BJ (cell line): ENCODE measurements around the gene C10orf71. TPM values are rescaled to one million over a fixed set of nuclear protein-coding genes. Genes with fewer than 3 reads are reported as not detected.

ENCODE experiments used
- CTCF ChIA-PET: fragments of 350-600 bp; formaldehyde crosslinking; extraction: SDS; loops from one replicate; lab custom pipeline; 2021; ENCODE audit warnings: antibody characterized with exemption, inconsistent platforms; lab: Yijun Ruan, JAX
- POLR2A ChIA-PET: fragments of 300-600 bp; sonication (Branson Sonifier 250); formaldehyde crosslinking; extraction: SDS; loops from one replicate; lab custom pipeline; 2021; ENCODE audit warnings: antibody characterized with exemption; lab: Charles Lee
- DNase-seq: peaks from one replicate; pipeline ENCODE4 v3.0.0-alpha.2; 2011; ENCODE audit warnings: low read depth
- H3K27me3 ChIP-seq: 2 replicates; pipeline ENCODE4 v1.6.0; 2011; ENCODE audit warnings: low read length; ENCODE audit not compliant: control insufficient read depth, insufficient read depth
- H3K36me3 ChIP-seq: 2 replicates; pipeline ENCODE4 v1.5.1; 2011; ENCODE audit warnings: low read length; ENCODE audit not compliant: control insufficient read depth, insufficient read depth
- H3K4me3 ChIP-seq: 2 replicates; pipeline ENCODE4 v1.5.1; 2011; ENCODE audit warnings: low read depth, mild to moderate bottlenecking, control low read depth, low read length
- polyA plus RNA-seq: library from polyadenylated mRNA; depleted of rRNA; stranded (reverse); fragments of >200 nt; gene quantifications from 2 replicates; pipeline ENCODE4 v1.2.3, GENCODE V29; 2011
- TF ChIP-seq, protein P1 (sequence below): IDR thresholded peaks from 2 replicates; pipeline ENCODE4 v1.5.1; 2011; ENCODE audit warnings: low read depth, mild to moderate bottlenecking, control low read depth, inconsistent platforms, low read length, moderate library complexity; ENCODE audit not compliant: insufficient read depth

C10orf71 gene
- polyA plus RNA-seq, 1 experiment = not detected

DNA sequence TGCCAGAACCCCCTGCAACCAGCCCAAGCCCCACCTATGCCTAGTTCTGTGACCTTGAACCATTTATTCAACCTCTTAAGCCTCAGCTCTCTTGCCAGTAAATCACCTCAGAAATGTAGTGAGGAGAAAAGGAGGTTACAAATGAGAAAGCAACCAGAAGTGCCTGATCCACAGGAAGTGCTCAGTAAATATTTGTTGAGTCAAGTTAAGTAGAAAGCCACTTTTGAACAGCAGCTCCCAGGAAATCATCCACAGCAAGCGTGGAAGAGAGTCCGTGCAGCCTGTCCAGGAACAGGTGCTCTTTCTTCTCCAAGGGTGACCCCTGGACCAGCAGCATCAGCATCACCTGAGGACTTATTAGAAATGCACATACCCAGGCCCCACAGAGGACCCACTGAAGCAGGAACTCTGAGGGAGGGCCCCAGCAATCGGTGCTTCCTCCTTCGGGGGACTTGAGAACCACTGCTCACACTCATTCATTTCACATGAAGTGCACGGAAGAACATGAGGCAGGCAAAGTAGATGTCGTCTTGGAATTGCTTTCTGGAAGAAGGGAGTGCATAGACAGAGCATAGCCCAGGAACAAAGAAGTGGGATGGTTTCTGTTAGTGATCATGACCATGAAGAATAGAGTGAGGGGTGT, 6.3 kb upstream of the C10orf71 start:
- no peak for DNase-seq
- peaks cover 7% of the 10 kb centered on the region for H3K27me3 ChIP-seq
- no peaks in the 10 kb centered on the region for H3K36me3 ChIP-seq
- TF ChIP-seq, protein P1, sequence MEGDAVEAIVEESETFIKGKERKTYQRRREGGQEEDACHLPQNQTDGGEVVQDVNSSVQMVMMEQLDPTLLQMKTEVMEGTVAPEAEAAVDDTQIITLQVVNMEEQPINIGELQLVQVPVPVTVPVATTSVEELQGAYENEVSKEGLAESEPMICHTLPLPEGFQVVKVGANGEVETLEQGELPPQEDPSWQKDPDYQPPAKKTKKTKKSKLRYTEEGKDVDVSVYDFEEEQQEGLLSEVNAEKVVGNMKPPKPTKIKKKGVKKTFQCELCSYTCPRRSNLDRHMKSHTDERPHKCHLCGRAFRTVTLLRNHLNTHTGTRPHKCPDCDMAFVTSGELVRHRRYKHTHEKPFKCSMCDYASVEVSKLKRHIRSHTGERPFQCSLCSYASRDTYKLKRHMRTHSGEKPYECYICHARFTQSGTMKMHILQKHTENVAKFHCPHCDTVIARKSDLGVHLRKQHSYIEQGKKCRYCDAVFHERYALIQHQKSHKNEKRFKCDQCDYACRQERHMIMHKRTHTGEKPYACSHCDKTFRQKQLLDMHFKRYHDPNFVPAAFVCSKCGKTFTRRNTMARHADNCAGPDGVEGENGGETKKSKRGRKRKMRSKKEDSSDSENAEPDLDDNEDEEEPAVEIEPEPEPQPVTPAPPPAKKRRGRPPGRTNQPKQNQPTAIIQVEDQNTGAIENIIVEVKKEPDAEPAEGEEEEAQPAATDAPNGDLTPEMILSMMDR = no peak
- CTCF ChIA-PET = interaction anchor here (0.6 kb wide), 1 partner anchor 401 kb away, joined by 3 read pairs; no protein-coding TSS in a partner anchor
- H3K4me3 ChIP-seq = no peak overlapping the region
- POLR2A ChIA-PET = no interaction called here

DNA sequence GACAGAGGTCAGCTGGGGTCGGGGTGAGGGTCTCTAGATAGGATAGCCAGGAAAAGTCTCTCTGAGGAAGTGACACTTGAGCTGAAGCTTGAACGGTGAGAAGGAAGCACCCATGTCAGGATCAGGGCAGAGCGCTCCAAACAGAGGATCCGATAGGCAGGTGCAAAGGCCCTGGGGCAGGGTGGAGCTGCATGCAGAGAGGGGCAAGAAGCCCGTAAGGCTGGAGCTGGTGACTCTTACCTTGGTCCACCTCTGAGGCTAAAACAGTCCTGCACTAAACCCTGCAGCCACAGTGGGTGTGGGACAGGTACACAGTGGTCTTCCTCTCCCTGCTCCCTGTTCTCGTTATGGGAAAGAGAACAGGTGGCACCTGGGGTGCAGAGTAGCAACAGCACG, 5.8 kb upstream of the C10orf71 start:
- TF ChIP-seq, protein P1 = no peak
- Histone ChIP-seq H3K4me3 (no peak overlapping the region), H3K27me3 (peaks cover 10% of the 10 kb centered on the region), H3K36me3 (no peaks in the 10 kb centered on the region)
- DNase-seq = no peak
- ChIA-PET POLR2A (no interaction called here), CTCF (interaction anchor here (0.6 kb wide), 1 partner anchor 401 kb away, joined by 3 read pairs; no protein-coding TSS in a partner anchor)

DNA sequence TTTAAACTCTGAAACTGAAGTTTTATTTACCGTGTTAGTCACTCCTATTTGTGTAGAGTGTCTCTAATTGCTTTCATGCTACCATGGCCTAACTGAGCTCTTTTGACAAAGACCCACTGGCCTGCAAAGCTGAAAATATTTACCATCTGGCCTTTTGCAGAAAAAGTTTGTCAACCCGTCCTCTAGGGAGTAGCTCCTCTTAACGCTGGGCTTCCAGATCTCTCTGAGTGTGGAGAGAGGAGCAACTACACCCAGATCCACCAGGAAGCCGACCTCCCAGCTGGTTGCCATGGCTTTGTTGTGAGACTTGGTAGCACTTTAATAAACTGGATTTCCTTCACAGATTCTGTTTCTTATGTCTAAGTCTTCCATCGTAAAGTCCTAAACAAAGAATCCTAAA, 4.2 kb upstream of the C10orf71 start:
- Histone ChIP-seq H3K4me3 (no peak overlapping the region), H3K27me3 (peaks cover 18% of the 10 kb centered on the region), H3K36me3 (no peaks in the 10 kb centered on the region)
- TF ChIP-seq, protein P1 = no peak
- no peak for DNase-seq
- ChIA-PET CTCF (interaction anchor here (1.0 kb wide), 1 partner anchor 639 kb away, joined by 3 read pairs; no protein-coding TSS in a partner anchor), POLR2A (no interaction called here)

DNA sequence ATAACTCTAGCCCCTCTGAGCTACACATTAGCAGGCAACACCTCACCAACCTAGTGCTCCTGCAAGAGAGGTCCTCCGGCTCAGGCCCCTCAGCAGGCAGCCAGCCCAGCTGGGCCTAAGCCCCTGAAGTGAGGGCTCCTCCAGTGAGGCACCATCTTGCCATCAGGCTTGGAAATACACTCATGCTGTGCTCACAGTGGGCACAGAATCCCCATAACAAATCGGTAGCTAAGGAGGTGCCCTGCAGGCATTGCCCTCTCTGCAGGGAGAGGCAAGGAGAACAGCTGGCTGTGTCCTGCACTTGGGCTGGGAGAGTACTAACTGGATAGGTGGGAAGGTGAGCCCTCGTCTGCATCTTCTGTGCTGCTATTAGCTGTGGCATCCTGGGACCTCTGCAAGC, 3.7 kb upstream of the C10orf71 start:
- POLR2A ChIA-PET = no interaction called here
- Histone ChIP-seq H3K36me3 (no peaks in the 10 kb centered on the region), H3K4me3 (no peak overlapping the region), H3K27me3 (peaks cover 18% of the 10 kb centered on the region)
- TF ChIP-seq, protein P1 = no peak
- no peak for DNase-seq
- CTCF ChIA-PET = interaction anchor here (1.0 kb wide), 1 partner anchor 639 kb away, joined by 3 read pairs; no protein-coding TSS in a partner anchor

DNA sequence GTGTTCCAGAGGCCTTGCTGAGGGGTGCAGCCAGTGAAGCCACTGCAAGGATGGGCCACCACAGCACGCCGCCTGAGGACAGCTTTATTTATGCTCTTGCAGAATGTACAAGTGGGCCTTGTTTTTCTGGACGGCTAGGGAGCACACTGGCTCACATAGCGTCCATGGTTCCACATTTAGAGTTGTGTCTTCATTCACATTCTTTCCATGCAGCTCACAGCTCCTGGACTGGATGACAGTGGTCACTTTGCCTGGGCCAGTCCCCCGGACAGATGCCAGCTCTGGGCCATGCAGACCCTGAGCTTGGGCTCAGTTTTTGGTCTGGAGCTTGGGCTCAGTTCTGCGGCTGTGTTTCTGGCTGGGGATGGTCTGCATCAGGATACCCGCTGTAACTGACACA, 2.6 kb upstream of the C10orf71 start:
- TF ChIP-seq, protein P1 = no peak
- H3K27me3 ChIP-seq = peaks cover 18% of the 10 kb centered on the region
- no peaks in the 10 kb centered on the region for H3K36me3 ChIP-seq
- POLR2A ChIA-PET = no interaction called here
- no peak overlapping the region for H3K4me3 ChIP-seq
- CTCF ChIA-PET = no interaction called here
- DNase-seq = no peak
